ENCODE data around the gene HIBCH.
A peak's percentile ranks its signal among the peaks of the same experiment; 100 is the strongest.
"Not testable (repeated sequence)": the region's sequence is repeated elsewhere in the genome, so short reads cannot be mapped to it uniquely, and the experiment has no call there.

HIBCH gene

GRCh38 chr2:190304404-190304803 is 15.2 kb downstream of the HIBCH start:
- no peak for DNase-seq (ENCODE audit: low read depth)

- DNase-seq (ENCODE audit: low read depth) = peak; percentile 40
These were observed 16.0 kb downstream of the HIBCH start for GRCh38 chr2:190303647-190304046.

GRCh38 chr2:190302052-190302451 is 17.6 kb downstream of the HIBCH start:
- no peak for DNase-seq (ENCODE audit: low read depth)

GRCh38 chr2:190301032-190301431 is 18.6 kb downstream of the HIBCH start:
- no peak for DNase-seq (ENCODE audit: low read depth)

- DNase-seq (ENCODE audit: low read depth) = not testable (repeated sequence)
These were observed 21.7 kb downstream of the HIBCH start for GRCh38 chr2:190297880-190298279.

GRCh38 chr2:190283783-190284182 is 35.8 kb downstream of the HIBCH start:
- peak; percentile 60 for DNase-seq (ENCODE audit: low read depth)

GRCh38 chr2:190280565-190281350 is 38.9 kb downstream of the HIBCH start:
- DNase-seq (ENCODE audit: low read depth) = no peak

GRCh38 chr2:190279256-190280134 is 40.1 kb downstream of the HIBCH start:
- DNase-seq (ENCODE audit: low read depth) = not testable (repeated sequence)

GRCh38 chr2:190277234-190278112 is 42.2 kb downstream of the HIBCH start:
- DNase-seq (ENCODE audit: low read depth) = peak; percentile 61

GRCh38 chr2:190272457-190272842 is 47.2 kb downstream of the HIBCH start:
- no peak for DNase-seq (ENCODE audit: low read depth)

GRCh38 chr2:190271783-190272456 is 47.7 kb downstream of the HIBCH start:
- DNase-seq (ENCODE audit: low read depth) = no peak

GRCh38 chr2:190270298-190270697 is 49.3 kb downstream of the HIBCH start:
- peak; percentile 58 for DNase-seq (ENCODE audit: low read depth)

GRCh38 chr2:190269699-190270098 is 49.9 kb downstream of the HIBCH start:
- not testable (repeated sequence) for DNase-seq (ENCODE audit: low read depth)

GRCh38 chr2:190267302-190267701 is 52.3 kb downstream of the HIBCH start:
- peak; percentile 90 for DNase-seq (ENCODE audit: low read depth)

- DNase-seq (ENCODE audit: low read depth) = no peak
These were observed 53.3 kb downstream of the HIBCH start for GRCh38 chr2:190266314-190266713.

GRCh38 chr2:190261851-190262250 is 57.8 kb downstream of the HIBCH start:
- DNase-seq (ENCODE audit: low read depth) = no peak

GRCh38 chr2:190256087-190256486 is 63.5 kb downstream of the HIBCH start:
- DNase-seq (ENCODE audit: low read depth) = no peak

- DNase-seq (ENCODE audit: low read depth) = no peak
These were observed 64.0 kb downstream of the HIBCH start for GRCh38 chr2:190255676-190256075.

- no peak for DNase-seq (ENCODE audit: low read depth)
These were observed 65.4 kb downstream of the HIBCH start for GRCh38 chr2:190254063-190254850.

GRCh38 chr2:190250421-190250820 is 69.2 kb downstream of the HIBCH start:
- DNase-seq (ENCODE audit: low read depth) = no peak
